Neural cell (in vitro differentiated cells): ENCODE measurements around the gene PIGK. TPM values are rescaled to one million over a fixed set of nuclear protein-coding genes. Genes with fewer than 3 reads are reported as not detected.
"Not testable (repeated sequence)": the region's sequence is repeated elsewhere in the genome, so short reads cannot be mapped to it uniquely, and the experiment has no call there.

Experiments used
- H2AFZ ChIP-seq: fragments of 200-600, 300-800 bp; sonication (generic), shearing (Covaris generic); 2 replicates; pipeline ENCODE4 v1.6.0; 2014; ENCODE audit warnings: low read depth, mild to moderate bottlenecking, antibody characterized with exemption, low read length, moderate library complexity
- H3F3A ChIP-seq: fragments of 200-600 bp; shearing (Covaris generic); 2 replicates; pipeline ENCODE4 v1.6.1; 2016; ENCODE audit warnings: mild to moderate bottlenecking, moderate library complexity, mixed read lengths, antibody characterized with exemption, low read length; ENCODE audit not compliant: insufficient read depth, poor library complexity, severe bottlenecking
- H3K27ac ChIP-seq: fragments of 200-600, 300-800 bp; sonication (generic), shearing (Covaris generic); 2 replicates; pipeline ENCODE4 v1.5.1; 2014; ENCODE audit warnings: mild to moderate bottlenecking, low read length, moderate library complexity
- H3K27me3 ChIP-seq: fragments of 300-800, 200-600 bp; sonication (generic), shearing (Covaris generic); 2 replicates; pipeline ENCODE4 v1.6.0; 2014; ENCODE audit warnings: mild to moderate bottlenecking, low read depth, low read length, moderate library complexity; ENCODE audit not compliant: insufficient read depth
- H3K36me3 ChIP-seq: fragments of 300-800, 200-600 bp; sonication (generic), shearing (Covaris generic); 2 replicates; pipeline ENCODE4 v1.5.1; 2014; ENCODE audit warnings: mild to moderate bottlenecking, antibody characterized with exemption, low read length, moderate library complexity; ENCODE audit not compliant: insufficient read depth
- H3K4me2 ChIP-seq: fragments of 300-800, 200-600 bp; sonication (generic), shearing (Covaris generic); 2 replicates; pipeline ENCODE4 v1.6.0; 2014; ENCODE audit warnings: mild to moderate bottlenecking, low read length
- H3K4me3 ChIP-seq: fragments of 300-800, 200-600 bp; sonication (generic), shearing (Covaris generic); 2 replicates; pipeline ENCODE4 v1.5.1; 2014; ENCODE audit warnings: mild to moderate bottlenecking, low read length, moderate library complexity
- H3K79me2 ChIP-seq: fragments of 200-600 bp; shearing (Covaris generic); replicated peaks from 2 replicates; pipeline ENCODE4 v1.6.0; 2014; ENCODE audit warnings: mild to moderate bottlenecking, low read length, moderate library complexity; ENCODE audit not compliant: insufficient read depth
- H3K9ac ChIP-seq: fragments of 300-800, 200-600 bp; sonication (generic), shearing (Covaris generic); 2 replicates; pipeline ENCODE4 v1.6.1; 2016; ENCODE audit warnings: mild to moderate bottlenecking, low read length, mixed read lengths
- H3K9me2 ChIP-seq: fragments of 200-600 bp; shearing (Covaris generic); 2 replicates; pipeline ENCODE4 v1.6.1; 2016; ENCODE audit warnings: mild to moderate bottlenecking, low read length, mixed read lengths; ENCODE audit not compliant: insufficient read depth
- H3K9me3 ChIP-seq: fragments of 200-600, 300-800 bp; sonication (generic), shearing (Covaris generic); 2 replicates; pipeline ENCODE4 v1.6.1; 2016; ENCODE audit warnings: mild to moderate bottlenecking, mixed run types, low read length, moderate library complexity, mixed read lengths
- H4K20me1 ChIP-seq: fragments of 200-600 bp; shearing (Covaris generic); 2 replicates; pipeline ENCODE4 v1.6.1; 2016; ENCODE audit warnings: mild to moderate bottlenecking, mixed run types; ENCODE audit not compliant: insufficient read depth
- CTCF ChIP-seq: fragments of 450-650 bp; IDR thresholded peaks from 2 replicates; pipeline ENCODE4 v1.5.1; 2014; ENCODE audit warnings: antibody characterized with exemption, mild to moderate bottlenecking, moderate library complexity; ENCODE audit not compliant: poor library complexity, severe bottlenecking
- EP300 ChIP-seq: fragments of 450-650 bp; conservative IDR thresholded peaks from 2 replicates; pipeline ENCODE4 v1.6.1; 2014; ENCODE audit warnings: antibody characterized with exemption, mild to moderate bottlenecking, moderate library complexity; ENCODE audit not compliant: poor library complexity, severe bottlenecking
- EZH2 ChIP-seq: fragments of 200-600, 300-800 bp; shearing (Covaris generic), sonication (generic); IDR thresholded peaks from 2 replicates; pipeline ENCODE4 v1.6.1; 2014; ENCODE audit warnings: antibody characterized with exemption, low read length, borderline replicate concordance, mild to moderate bottlenecking; ENCODE audit not compliant: insufficient read depth, poor library complexity, severe bottlenecking
- MXI1 ChIP-seq: fragments of 450-650 bp; conservative IDR thresholded peaks from 2 replicates; pipeline ENCODE4 v1.6.1; 2014; ENCODE audit warnings: antibody characterized with exemption, mild to moderate bottlenecking; ENCODE audit not compliant: poor library complexity, severe bottlenecking
- POLR2AphosphoS5 ChIP-seq: IDR thresholded peaks from 2 replicates; pipeline ENCODE4 v1.6.1; 2012
- RAD21 ChIP-seq: fragments of 450-650 bp; conservative IDR thresholded peaks from 2 replicates; pipeline ENCODE4 v1.6.1; 2014; ENCODE audit warnings: antibody characterized with exemption, mild to moderate bottlenecking, moderate library complexity
- REST ChIP-seq: IDR thresholded peaks from 2 replicates; pipeline ENCODE4 v1.6.1; 2012; ENCODE audit warnings: borderline replicate concordance
- SMC3 ChIP-seq: fragments of 450-650 bp; conservative IDR thresholded peaks from 2 replicates; pipeline ENCODE4 v1.6.1; 2014; ENCODE audit warnings: antibody characterized with exemption, mild to moderate bottlenecking, moderate library complexity; ENCODE audit not compliant: poor library complexity
- TAF1 ChIP-seq: IDR thresholded peaks from 2 replicates; pipeline ENCODE4 v1.6.1; 2012; ENCODE audit warnings: low read depth
- polyA plus RNA-seq: library from polyadenylated mRNA; depleted of rRNA; stranded (reverse); fragments of >200 nt; gene quantifications from 2 replicates; pipeline ENCODE4 v1.2.3, GENCODE V29; 2014

The PIGK gene
- polyA plus RNA-seq, 1 donor from 2014 or later, result 24.3 TPM

- Histone ChIP-seq H3K9me3 (no peaks in the 10 kb centered on the region), H3K4me3 (no peak overlapping the region), H3K9ac (no peak overlapping the region), H3K9me2 (no peaks in the 10 kb centered on the region), H2AFZ (no peak overlapping the region), H4K20me1 (no peaks in the 10 kb centered on the region), H3K27me3 (no peaks in the 10 kb centered on the region), H3F3A (no peaks in the 10 kb centered on the region), H3K27ac (no peak overlapping the region), H3K79me2 (no peaks in the 10 kb centered on the region), H3K36me3 (no peaks in the 10 kb centered on the region), H3K4me2 (no peak overlapping the region)
- TF ChIP-seq CTCF, result no peak
- TF ChIP-seq MXI1, result no peak
- no peak for TF ChIP-seq RAD21
- no peak for TF ChIP-seq SMC3
- TF ChIP-seq TAF1, result no peak
- TF ChIP-seq REST, result no peak
- TF ChIP-seq EZH2, result no peak
- TF ChIP-seq EP300, result no peak
- TF ChIP-seq POLR2AphosphoS5, result no peak
These were observed 1.6 kb upstream of the PIGK start for GRCh38 chr1:77220687-77221463.

- Histone ChIP-seq H3K36me3 (no peaks in the 10 kb centered on the region), H3K27me3 (no peaks in the 10 kb centered on the region), H3K4me3 (peak overlapping the region; percentile 85), H3K79me2 (no peaks in the 10 kb centered on the region), H3K4me2 (peak overlapping the region; percentile 71), H3F3A (no peaks in the 10 kb centered on the region), H3K9me3 (no peaks in the 10 kb centered on the region), H3K9ac (peak overlapping the region; percentile 77), H3K9me2 (no peaks in the 10 kb centered on the region), H4K20me1 (no peaks in the 10 kb centered on the region), H3K27ac (peak overlapping the region; percentile 69), H2AFZ (peak overlapping the region; percentile 94)
- TF ChIP-seq SMC3 (no peak), EZH2 (no peak)
These were observed 609 bp downstream of the PIGK start for GRCh38 chr1:77218477-77219165.

GRCh38 chr1:77204043-77204442 is 15.2 kb downstream of the PIGK start:
- H3K27me3 ChIP-seq, H3K27ac ChIP-seq, H3K9ac ChIP-seq, H3K4me2 ChIP-seq, H3K9me2 ChIP-seq, H3K9me3 ChIP-seq, H2AFZ ChIP-seq, H3F3A ChIP-seq, H3K79me2 ChIP-seq, H3K36me3 ChIP-seq, H4K20me1 ChIP-seq, H3K4me3 ChIP-seq: not testable (repeated sequence)
